Panc1 (cell line): ENCODE data around the gene CAPN10.

Experiments
- CTCF ChIP-seq: fragments of 450-650 bp; IDR thresholded peaks from 2 replicates; pipeline ENCODE4 v1.5.1; 2017; ENCODE audit warnings: mild to moderate bottlenecking
- POLR2AphosphoS5 ChIP-seq: IDR thresholded peaks from 2 replicates; pipeline ENCODE4 v1.6.1; 2012; ENCODE audit warnings: mild to moderate bottlenecking, low read depth, low read length, moderate library complexity
- TCF7L2 ChIP-seq: IDR thresholded peaks from 2 replicates; pipeline ENCODE4 v1.6.1; 2011; ENCODE audit warnings: mild to moderate bottlenecking, low read depth, low read length, inconsistent platforms

GRCh38 chr2:240585681-240586197 is 795 bp upstream of the CAPN10 start:
- TF ChIP-seq CTCF: no peak
- no peak for TF ChIP-seq POLR2AphosphoS5
- TF ChIP-seq TCF7L2: no peak
